ENCODE results near the gene BMERB1.
"Not testable (repeated sequence)": the region's sequence is repeated elsewhere in the genome, so short reads cannot be mapped to it uniquely, and the experiment has no call there.

The BMERB1 gene

GRCh38 chr16:15445450-15445849, 11.1 kb downstream of the BMERB1 start:
- FAIRE-seq, result no peak
- TF ChIP-seq SPI1 (IDR thresholded peaks at IDR 0.05; ENCODE audit: low read depth, low read length), result no peak
- no peak for TF ChIP-seq POU2F2 (IDR thresholded peaks at IDR 0.05; ENCODE audit: low read depth, low read length)
- TF ChIP-seq POLR2A (IDR thresholded peaks at IDR 0.05; ENCODE audit: low read depth, low read length), result no peak
- TF ChIP-seq POLR2AphosphoS5 (IDR thresholded peaks at IDR 0.05; ENCODE audit: low read depth, low read length), result no peak
- TF ChIP-seq TAF1 (IDR thresholded peaks at IDR 0.05; ENCODE audit: low read depth, low read length), result no peak
- TF ChIP-seq PAX5 (IDR thresholded peaks at IDR 0.05; ENCODE audit: insufficient read depth, low read length, severe bottlenecking), result no peak
- DNase-seq (ENCODE audit: insufficient read length, low spot score), result no peak

GRCh38 chr16:15446901-15447300, 12.5 kb downstream of the BMERB1 start:
- FAIRE-seq (no peak), DNase-seq (ENCODE audit: insufficient read length, low spot score) (no peak)

GRCh38 chr16:15450624-15451023, 16.2 kb downstream of the BMERB1 start:
- no peak for FAIRE-seq
- TF ChIP-seq SPI1 (IDR thresholded peaks at IDR 0.05; ENCODE audit: low read depth, low read length) (no peak), PAX5 (IDR thresholded peaks at IDR 0.05; ENCODE audit: insufficient read depth, low read length, severe bottlenecking) (no peak), TAF1 (IDR thresholded peaks at IDR 0.05; ENCODE audit: low read depth, low read length) (no peak), POLR2AphosphoS5 (IDR thresholded peaks at IDR 0.05; ENCODE audit: low read depth, low read length) (no peak), POU2F2 (IDR thresholded peaks at IDR 0.05; ENCODE audit: low read depth, low read length) (no peak), POLR2A (IDR thresholded peaks at IDR 0.05; ENCODE audit: low read depth, low read length) (no peak)
- DNase-seq (ENCODE audit: insufficient read length, low spot score), result no peak

More at GRCh38 chr16:15446901-15447300, 12.5 kb downstream of the BMERB1 start:
- TF ChIP-seq POLR2A (IDR thresholded peaks at IDR 0.05; ENCODE audit: low read depth, low read length) (no peak), PAX5 (IDR thresholded peaks at IDR 0.05; ENCODE audit: insufficient read depth, low read length, severe bottlenecking) (no peak), POU2F2 (IDR thresholded peaks at IDR 0.05; ENCODE audit: low read depth, low read length) (no peak), POLR2AphosphoS5 (IDR thresholded peaks at IDR 0.05; ENCODE audit: low read depth, low read length) (no peak), SPI1 (IDR thresholded peaks at IDR 0.05; ENCODE audit: low read depth, low read length) (no peak), TAF1 (IDR thresholded peaks at IDR 0.05; ENCODE audit: low read depth, low read length) (no peak)

- no peak for TF ChIP-seq POLR2AphosphoS5 (IDR thresholded peaks at IDR 0.05; ENCODE audit: low read depth, low read length)
- no peak for TF ChIP-seq POLR2A (IDR thresholded peaks at IDR 0.05; ENCODE audit: low read depth, low read length)
- no peak for TF ChIP-seq SPI1 (IDR thresholded peaks at IDR 0.05; ENCODE audit: low read depth, low read length)
- TF ChIP-seq TAF1 (IDR thresholded peaks at IDR 0.05; ENCODE audit: low read depth, low read length), result no peak
- TF ChIP-seq PAX5 (IDR thresholded peaks at IDR 0.05; ENCODE audit: insufficient read depth, low read length, severe bottlenecking), result no peak
- TF ChIP-seq POU2F2 (IDR thresholded peaks at IDR 0.05; ENCODE audit: low read depth, low read length), result no peak
- DNase-seq (ENCODE audit: insufficient read length, low spot score) (no peak), FAIRE-seq (no peak)
Measured at GRCh38 chr16:15451098-15451731, 16.8 kb downstream of the BMERB1 start.

GRCh38 chr16:15452246-15452855, 18.0 kb downstream of the BMERB1 start:
- TF ChIP-seq PAX5 (IDR thresholded peaks at IDR 0.05; ENCODE audit: insufficient read depth, low read length, severe bottlenecking) (no peak), TAF1 (IDR thresholded peaks at IDR 0.05; ENCODE audit: low read depth, low read length) (no peak), SPI1 (IDR thresholded peaks at IDR 0.05; ENCODE audit: low read depth, low read length) (no peak), POU2F2 (IDR thresholded peaks at IDR 0.05; ENCODE audit: low read depth, low read length) (no peak), POLR2AphosphoS5 (IDR thresholded peaks at IDR 0.05; ENCODE audit: low read depth, low read length) (no peak), POLR2A (IDR thresholded peaks at IDR 0.05; ENCODE audit: low read depth, low read length) (no peak)
- FAIRE-seq (no peak), DNase-seq (ENCODE audit: insufficient read length, low spot score) (no peak)

GRCh38 chr16:15453296-15453695, 18.9 kb downstream of the BMERB1 start:
- FAIRE-seq, result not testable (repeated sequence)

GRCh38 chr16:15454933-15455332, 20.5 kb downstream of the BMERB1 start:
- not testable (repeated sequence) for FAIRE-seq; DNase-seq (ENCODE audit: insufficient read length, low spot score)

More at GRCh38 chr16:15453296-15453695, 18.9 kb downstream of the BMERB1 start:
- DNase-seq (ENCODE audit: insufficient read length, low spot score), result not testable (repeated sequence)

- TF ChIP-seq PAX5 (IDR thresholded peaks at IDR 0.05; ENCODE audit: insufficient read depth, low read length, severe bottlenecking), result no peak
- no peak for TF ChIP-seq POU2F2 (IDR thresholded peaks at IDR 0.05; ENCODE audit: low read depth, low read length)
- no peak for TF ChIP-seq POLR2A (IDR thresholded peaks at IDR 0.05; ENCODE audit: low read depth, low read length)
- TF ChIP-seq SPI1 (IDR thresholded peaks at IDR 0.05; ENCODE audit: low read depth, low read length), result no peak
- no peak for TF ChIP-seq POLR2AphosphoS5 (IDR thresholded peaks at IDR 0.05; ENCODE audit: low read depth, low read length)
- TF ChIP-seq TAF1 (IDR thresholded peaks at IDR 0.05; ENCODE audit: low read depth, low read length), result no peak
- FAIRE-seq, result no peak
Measured at GRCh38 chr16:15457400-15457799, 23.0 kb downstream of the BMERB1 start.

GRCh38 chr16:15457958-15458357, 23.6 kb downstream of the BMERB1 start:
- no peak for FAIRE-seq
- TF ChIP-seq POU2F2 (IDR thresholded peaks at IDR 0.05; ENCODE audit: low read depth, low read length), result no peak
- no peak for TF ChIP-seq PAX5 (IDR thresholded peaks at IDR 0.05; ENCODE audit: insufficient read depth, low read length, severe bottlenecking)
- TF ChIP-seq TAF1 (IDR thresholded peaks at IDR 0.05; ENCODE audit: low read depth, low read length), result no peak
- no peak for TF ChIP-seq SPI1 (IDR thresholded peaks at IDR 0.05; ENCODE audit: low read depth, low read length)
- no peak for TF ChIP-seq POLR2AphosphoS5 (IDR thresholded peaks at IDR 0.05; ENCODE audit: low read depth, low read length)
- TF ChIP-seq POLR2A (IDR thresholded peaks at IDR 0.05; ENCODE audit: low read depth, low read length), result no peak
- no peak for DNase-seq (ENCODE audit: insufficient read length, low spot score)

More at GRCh38 chr16:15457400-15457799, 23.0 kb downstream of the BMERB1 start:
- DNase-seq (ENCODE audit: insufficient read length, low spot score), result no peak

- DNase-seq (ENCODE audit: insufficient read length, low spot score), result no peak
- no peak for FAIRE-seq
Measured at GRCh38 chr16:15459791-15460190, 25.4 kb downstream of the BMERB1 start.

More at GRCh38 chr16:15459791-15460190, 25.4 kb downstream of the BMERB1 start:
- TF ChIP-seq POU2F2 (IDR thresholded peaks at IDR 0.05; ENCODE audit: low read depth, low read length) (no peak), POLR2AphosphoS5 (IDR thresholded peaks at IDR 0.05; ENCODE audit: low read depth, low read length) (no peak), SPI1 (IDR thresholded peaks at IDR 0.05; ENCODE audit: low read depth, low read length) (no peak), POLR2A (IDR thresholded peaks at IDR 0.05; ENCODE audit: low read depth, low read length) (no peak), PAX5 (IDR thresholded peaks at IDR 0.05; ENCODE audit: insufficient read depth, low read length, severe bottlenecking) (no peak), TAF1 (IDR thresholded peaks at IDR 0.05; ENCODE audit: low read depth, low read length) (no peak)

Measured in GM12891 (cell line).